Testis (tissue), 2 donors: Measurements from ENCODE around the gene C5orf47.

Experiments used
- CTCF ChIP-seq, 3 experiments: fragments of 450-650 bp in 2 of 3; fragments of 200-600 bp in 1 of 3; sonication (generic) in 1 of 3; IDR thresholded peaks; one replicate each; pipeline ENCODE4 v1.5.1; 2016 to 2019; ENCODE audit warnings: antibody characterized with exemption in 3 of 3, mild to moderate bottlenecking in 2 of 3, moderate library complexity in 1 of 3
- POLR2A ChIP-seq: fragments of 450-650 bp; IDR thresholded peaks from one replicate; pipeline ENCODE4 v1.6.1; 2017; ENCODE audit warnings: antibody characterized with exemption, mild to moderate bottlenecking, moderate library complexity

GRCh38 chr5:173941758-173942401 is 47.1 kb upstream of the C5orf47 start:
- TF ChIP-seq POLR2A (no peak), CTCF (IDR thresholded peaks at IDR 0.05) (no peak)
